CD4-positive, alpha-beta T cell (primary cell): ENCODE data around the gene RAB20. TPM values are rescaled to one million over a fixed set of nuclear protein-coding genes. Genes with fewer than 3 reads are reported as not detected.
"Not testable (repeated sequence)": the region's sequence is repeated elsewhere in the genome, so short reads cannot be mapped to it uniquely, and the experiment has no call there.

Experiments used
- ATAC-seq: fragments of 200-7000 bp; cut with Tn5 transposase; one replicate; pipeline ENCODE4 v1.10.0; 2022; ENCODE audit warnings: mild to moderate bottlenecking; ENCODE audit not compliant: poor library complexity
- CTCF ChIA-PET: fragments of 350-600 bp; sonication (Branson Sonifier 250); formaldehyde crosslinking; loops from one replicate; lab custom pipeline; 2021; ENCODE audit warnings: antibody characterized with exemption, inconsistent platforms; lab: Charles Lee
- POLR2A ChIA-PET: fragments of 350-600 bp; sonication (Branson Sonifier 250); formaldehyde crosslinking; loops from one replicate; lab custom pipeline; 2021; ENCODE audit warnings: antibody characterized with exemption, inconsistent platforms; lab: Charles Lee
- DNase-seq, 14 experiments: peaks; one replicate each; pipeline ENCODE4 v3.0.0-alpha.2; 2013 to 2020; ENCODE audit warnings: mixed read lengths in 2 of 14
- H3K27ac ChIP-seq, 2 donors: one replicate each; pipeline versions ENCODE4 v1.5.1 to v1.7.0; 2013; ENCODE audit warnings: low read length in 2 of 2, low read depth in 1 of 2, mild to moderate bottlenecking in 1 of 2
- H3K27me3 ChIP-seq, 2 experiments: 1 replicate in 1 of 2; 2 replicates in 1 of 2; pipeline versions ENCODE4 v1.6.1 to v1.7.0; 2013; ENCODE audit warnings: low read length in 2 of 2, control low read depth in 1 of 2, mild to moderate bottlenecking in 1 of 2, moderate library complexity in 1 of 2; ENCODE audit not compliant: insufficient read depth in 2 of 2, control insufficient read depth in 1 of 2
- H3K36me3 ChIP-seq: one replicate; pipeline ENCODE4 v1.6.1; 2013; ENCODE audit warnings: low read length, control low read depth; ENCODE audit not compliant: insufficient read depth
- H3K4me1 ChIP-seq: one replicate; pipeline ENCODE4 v1.6.1; 2013; ENCODE audit warnings: low read length, control low read depth; ENCODE audit not compliant: insufficient read depth
- H3K4me3 ChIP-seq: one replicate; pipeline ENCODE4 v1.5.1; 2013; ENCODE audit warnings: mild to moderate bottlenecking, low read length, moderate library complexity
- H3K9me3 ChIP-seq, 2 experiments: 1 replicate in 1 of 2; 2 replicates in 1 of 2; pipeline versions ENCODE4 v1.6.1 to v1.7.0; 2013; ENCODE audit warnings: low read length in 2 of 2, mild to moderate bottlenecking in 2 of 2, control low read depth in 1 of 2, moderate library complexity in 1 of 2; ENCODE audit not compliant: control insufficient read depth in 1 of 2, insufficient read depth in 1 of 2
- H3K27ac Mint-ChIP-seq: one replicate; pipeline ENCODE4 v1.8.0; 2020; ENCODE audit warnings: mixed read lengths
- H3K27me3 Mint-ChIP-seq: one replicate; pipeline ENCODE4 v1.8.0; 2021; ENCODE audit warnings: mixed read lengths
- H3K36me3 Mint-ChIP-seq: one replicate; pipeline ENCODE4 v1.8.0; 2021; ENCODE audit warnings: low read depth, mixed read lengths
- H3K4me1 Mint-ChIP-seq: one replicate; pipeline ENCODE4 v1.8.0; 2021; ENCODE audit warnings: low read depth, mixed read lengths
- H3K4me3 Mint-ChIP-seq: one replicate; pipeline ENCODE4 v1.8.0; 2020; ENCODE audit warnings: mild to moderate bottlenecking, mixed read lengths
- H3K9me3 Mint-ChIP-seq: one replicate; pipeline ENCODE4 v1.8.0; 2020; ENCODE audit warnings: mixed read lengths
- CTCF ChIP-seq: fragments of 200-600 bp; IDR thresholded peaks from one replicate; pipeline ENCODE4 v1.8.0; 2022; ENCODE audit warnings: antibody characterized with exemption, mild to moderate bottlenecking
- intact Hi-C, 2 experiments: fragments of 100-400 bp; cut with DNase I in 1 of 2; cut with micrococcal nuclease in 1 of 2; formaldehyde crosslinking; loops; one replicate each; pipeline versions ENCODE4 v1.15.1 to v1.9.0; 2023 to 2025; cut with DNase I, micrococcal nuclease
- total RNA-seq, 174 experiments: library from RNA in 2 of 174; stranded (reverse) in 2 of 174; gene quantifications; one replicate each; pipeline ENCODE4 v1.2.3 and lab custom pipeline; 2021 to 2026

The RAB20 gene
- total RNA-seq, 2 experiments from 2014 or later = 0.89 to 1.4 TPM

GRCh38 chr13:110491869-110492678, 69.4 kb downstream of the RAB20 start:
- POLR2A ChIA-PET = no interaction called here

GRCh38 chr13:110490009-110490770, 71.3 kb downstream of the RAB20 start:
- H3K9me3 ChIP-seq = peaks cover 0 to 5% of the 10 kb centered on the region in 2 experiments
- no peaks in the 10 kb centered on the region for H3K27me3 ChIP-seq
- no peak for DNase-seq
- CTCF ChIA-PET = no interaction called here
- POLR2A ChIA-PET = no interaction called here
- no peaks in the 10 kb centered on the region for H3K4me1 ChIP-seq
- Mint-ChIP-seq H3K36me3 (no peaks in the 10 kb centered on the region), H3K9me3 (no peaks in the 10 kb centered on the region), H3K27ac (no peak overlapping the region), H3K4me3 (no peak overlapping the region), H3K4me1 (no peaks in the 10 kb centered on the region), H3K27me3 (no peaks in the 10 kb centered on the region)
- no peak for ATAC-seq
- H3K27ac ChIP-seq = no peak overlapping the region
- no peaks in the 10 kb centered on the region for H3K36me3 ChIP-seq
- no peak for TF ChIP-seq CTCF
- no peak overlapping the region for H3K4me3 ChIP-seq
- intact Hi-C loops = no loop called here

More at GRCh38 chr13:110491869-110492678, 69.4 kb downstream of the RAB20 start:
- no peaks in the 10 kb centered on the region for H3K4me1 ChIP-seq
- Mint-ChIP-seq H3K4me1 (no peaks in the 10 kb centered on the region), H3K36me3 (no peaks in the 10 kb centered on the region), H3K9me3 (no peaks in the 10 kb centered on the region), H3K4me3 (no peak overlapping the region), H3K27ac (no peak overlapping the region), H3K27me3 (no peaks in the 10 kb centered on the region)
- ATAC-seq = no peak
- CTCF ChIA-PET = no interaction called here
- no peaks in the 10 kb centered on the region for H3K27me3 ChIP-seq
- intact Hi-C loops = no loop called here
- no peak overlapping the region for H3K27ac ChIP-seq
- peaks cover 0 to 10% of the 10 kb centered on the region in 2 experiments for H3K9me3 ChIP-seq
- TF ChIP-seq CTCF = no peak
- no peak for DNase-seq
- no peaks in the 10 kb centered on the region for H3K36me3 ChIP-seq
- H3K4me3 ChIP-seq = no peak overlapping the region

- H3K4me1 Mint-ChIP-seq, H3K4me3 ChIP-seq, H3K27ac Mint-ChIP-seq, H3K4me3 Mint-ChIP-seq, ATAC-seq, H3K27me3 ChIP-seq, H3K27me3 Mint-ChIP-seq, intact Hi-C loops, H3K4me1 ChIP-seq, H3K36me3 Mint-ChIP-seq, POLR2A ChIA-PET, H3K9me3 ChIP-seq, DNase-seq, CTCF ChIA-PET, H3K27ac ChIP-seq, H3K36me3 ChIP-seq, H3K9me3 Mint-ChIP-seq: not testable (repeated sequence)
Measured at GRCh38 chr13:110486880-110487279, 74.6 kb downstream of the RAB20 start.
